Osteocyte (in vitro differentiated cells): ENCODE measurements around the gene WHRN. TPM values are rescaled to one million over a fixed set of nuclear protein-coding genes. Genes with fewer than 3 reads are reported as not detected.

Source experiments
- DNase-seq: peaks from one replicate; pipeline ENCODE4 v3.0.0; 2021; ENCODE audit warnings: mixed read lengths; ENCODE audit not compliant: unreplicated experiment; ENCODE audit errors: extremely low spot score
- H3K27ac Mint-ChIP-seq: one replicate; pipeline ENCODE4 v1.8.0; 2021; ENCODE audit warnings: mild to moderate bottlenecking, mixed read lengths; ENCODE audit not compliant: unreplicated experiment
- H3K27me3 Mint-ChIP-seq: one replicate; pipeline ENCODE4 v1.8.0; 2021; ENCODE audit warnings: mixed read lengths; ENCODE audit not compliant: unreplicated experiment
- H3K36me3 Mint-ChIP-seq: one replicate; pipeline ENCODE4 v1.8.0; 2021; ENCODE audit warnings: mixed read lengths; ENCODE audit not compliant: unreplicated experiment
- H3K4me1 Mint-ChIP-seq: one replicate; pipeline ENCODE4 v1.8.0; 2021; ENCODE audit warnings: mixed read lengths; ENCODE audit not compliant: unreplicated experiment
- H3K4me3 Mint-ChIP-seq: one replicate; pipeline ENCODE4 v1.8.0; 2021; ENCODE audit warnings: mild to moderate bottlenecking, moderate library complexity, mixed read lengths; ENCODE audit not compliant: unreplicated experiment
- H3K9me3 Mint-ChIP-seq: one replicate; pipeline ENCODE4 v1.8.0; 2021; ENCODE audit warnings: mixed read lengths; ENCODE audit not compliant: unreplicated experiment
- total RNA-seq: library from RNA; stranded (reverse); gene quantifications from 2 replicates; pipeline ENCODE4 v1.2.1, GENCODE V29; 2021
- TF ChIP-seq, protein P1 (sequence below): fragments of 200-600 bp; sonication (generic); IDR thresholded peaks from 2 replicates; pipeline ENCODE4 v1.5.0; 2021; ENCODE audit warnings: antibody characterized with exemption, mild to moderate bottlenecking, moderate library complexity

WHRN gene
- total RNA-seq, 1 donor from 2014 or later, result 12.0 TPM

GRCh38 chr9:114428466-114428865 lies 76.8 kb downstream of the WHRN start:
- TF ChIP-seq, protein P1, sequence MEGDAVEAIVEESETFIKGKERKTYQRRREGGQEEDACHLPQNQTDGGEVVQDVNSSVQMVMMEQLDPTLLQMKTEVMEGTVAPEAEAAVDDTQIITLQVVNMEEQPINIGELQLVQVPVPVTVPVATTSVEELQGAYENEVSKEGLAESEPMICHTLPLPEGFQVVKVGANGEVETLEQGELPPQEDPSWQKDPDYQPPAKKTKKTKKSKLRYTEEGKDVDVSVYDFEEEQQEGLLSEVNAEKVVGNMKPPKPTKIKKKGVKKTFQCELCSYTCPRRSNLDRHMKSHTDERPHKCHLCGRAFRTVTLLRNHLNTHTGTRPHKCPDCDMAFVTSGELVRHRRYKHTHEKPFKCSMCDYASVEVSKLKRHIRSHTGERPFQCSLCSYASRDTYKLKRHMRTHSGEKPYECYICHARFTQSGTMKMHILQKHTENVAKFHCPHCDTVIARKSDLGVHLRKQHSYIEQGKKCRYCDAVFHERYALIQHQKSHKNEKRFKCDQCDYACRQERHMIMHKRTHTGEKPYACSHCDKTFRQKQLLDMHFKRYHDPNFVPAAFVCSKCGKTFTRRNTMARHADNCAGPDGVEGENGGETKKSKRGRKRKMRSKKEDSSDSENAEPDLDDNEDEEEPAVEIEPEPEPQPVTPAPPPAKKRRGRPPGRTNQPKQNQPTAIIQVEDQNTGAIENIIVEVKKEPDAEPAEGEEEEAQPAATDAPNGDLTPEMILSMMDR, result no peak
- peaks cover 13% of the 10 kb centered on the region for H3K27me3 Mint-ChIP-seq
- H3K4me3 Mint-ChIP-seq, result no peak overlapping the region
- DNase-seq, result no peak
- no peaks in the 10 kb centered on the region for H3K9me3 Mint-ChIP-seq
- peaks cover 3% of the 10 kb centered on the region for H3K36me3 Mint-ChIP-seq
- no peaks in the 10 kb centered on the region for H3K4me1 Mint-ChIP-seq
- no peak overlapping the region for H3K27ac Mint-ChIP-seq

DNA sequence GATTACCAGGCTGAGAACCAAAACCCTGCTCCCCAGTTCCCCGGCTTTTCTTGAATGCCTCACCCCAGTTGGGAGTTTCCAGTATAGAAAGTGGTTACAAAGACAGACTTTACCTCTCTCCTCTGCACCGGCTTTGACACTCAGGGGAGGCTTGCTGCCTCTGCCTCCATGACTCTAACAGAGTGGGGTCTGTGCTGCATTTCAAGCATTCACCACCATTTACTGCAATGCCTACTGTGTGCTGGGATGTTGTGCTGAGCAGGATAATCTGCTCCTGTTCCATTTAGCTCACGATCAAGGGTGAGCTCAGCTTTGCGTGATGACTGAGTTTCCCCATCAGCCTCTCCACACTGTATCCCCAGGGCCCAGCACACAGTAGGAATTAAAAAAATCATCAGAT lies 77.6 kb downstream of the WHRN start:
- peaks cover 13% of the 10 kb centered on the region for H3K27me3 Mint-ChIP-seq
- H3K9me3 Mint-ChIP-seq, result no peaks in the 10 kb centered on the region
- H3K27ac Mint-ChIP-seq, result no peak overlapping the region
- DNase-seq, result no peak
- H3K36me3 Mint-ChIP-seq, result peaks cover 3% of the 10 kb centered on the region
- H3K4me3 Mint-ChIP-seq, result no peak overlapping the region
- no peaks in the 10 kb centered on the region for H3K4me1 Mint-ChIP-seq
- TF ChIP-seq, protein P1, result no peak

DNA sequence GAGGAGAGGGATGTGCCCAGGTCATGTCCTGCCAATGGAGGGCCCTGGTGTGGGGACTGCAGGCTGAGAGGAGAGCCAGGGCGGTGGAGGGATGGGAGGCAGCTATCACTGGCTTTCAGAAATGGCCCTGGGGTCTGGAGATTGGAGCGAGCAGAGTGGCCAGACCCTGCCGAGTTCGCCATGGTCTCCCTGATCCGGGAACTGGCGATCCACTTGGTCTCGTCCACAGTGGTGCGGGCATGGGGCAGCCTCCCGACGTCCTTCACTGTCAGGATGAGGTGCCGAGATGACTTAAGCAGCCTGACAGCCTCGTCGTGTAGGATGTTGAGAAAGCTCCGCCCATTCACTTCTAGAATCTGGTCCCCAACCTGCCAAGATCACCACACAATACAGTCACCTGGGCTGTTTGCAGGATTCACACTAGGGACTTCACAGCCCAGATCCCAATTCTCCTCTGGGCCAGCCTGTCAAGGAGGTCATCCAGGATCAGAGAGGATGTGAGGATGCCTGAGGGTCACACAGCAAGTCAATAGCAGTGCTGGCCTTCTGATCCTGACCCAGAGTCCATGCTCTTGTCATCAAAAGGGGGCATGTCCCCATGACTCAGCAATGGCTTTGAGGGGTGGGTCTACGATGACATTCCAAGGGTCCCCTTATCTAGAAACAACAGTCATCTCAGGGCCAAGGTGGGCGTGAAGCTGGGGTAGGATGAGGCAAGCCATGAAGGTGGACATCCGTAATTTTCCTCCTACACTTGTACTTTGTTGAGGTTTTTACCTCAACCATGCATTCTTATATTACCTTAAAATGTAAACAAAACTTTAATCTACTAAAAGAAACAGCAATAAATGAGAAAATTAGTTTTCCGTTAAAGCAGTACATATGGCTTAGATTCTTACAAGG lies 79.0 kb downstream of the WHRN start:
- H3K9me3 Mint-ChIP-seq, result no peaks in the 10 kb centered on the region
- no peak overlapping the region for H3K27ac Mint-ChIP-seq
- no peak overlapping the region for H3K4me3 Mint-ChIP-seq
- TF ChIP-seq, protein P1, result no peak
- H3K4me1 Mint-ChIP-seq, result no peaks in the 10 kb centered on the region
- DNase-seq, result no peak
- H3K36me3 Mint-ChIP-seq, result no peaks in the 10 kb centered on the region
- H3K27me3 Mint-ChIP-seq, result peaks cover 10% of the 10 kb centered on the region

- Mint-ChIP-seq H3K27me3 (peaks cover 10% of the 10 kb centered on the region), H3K36me3 (no peaks in the 10 kb centered on the region), H3K4me1 (no peaks in the 10 kb centered on the region), H3K4me3 (no peak overlapping the region), H3K9me3 (no peaks in the 10 kb centered on the region), H3K27ac (no peak overlapping the region)
- no peak for DNase-seq
- TF ChIP-seq, protein P1, result no peak
Measured at GRCh38 chr9:114425126-114425525, 80.1 kb downstream of the WHRN start.

- H3K9me3 Mint-ChIP-seq, result no peaks in the 10 kb centered on the region
- H3K27ac Mint-ChIP-seq, result no peak overlapping the region
- H3K4me3 Mint-ChIP-seq, result no peak overlapping the region
- peaks cover 6% of the 10 kb centered on the region for H3K27me3 Mint-ChIP-seq
- TF ChIP-seq, protein P1, result no peak
- no peaks in the 10 kb centered on the region for H3K4me1 Mint-ChIP-seq
- DNase-seq, result no peak
- H3K36me3 Mint-ChIP-seq, result no peaks in the 10 kb centered on the region
Measured at GRCh38 chr9:114424126-114424525, 81.1 kb downstream of the WHRN start.
